NCI-H1048 (cell line): ENCODE results near the gene RARRES2.

ENCODE experiments used
- DNase-seq: peaks from one replicate; lab custom pipeline; 2025; lab: John Stamatoyannopoulos, UW

Gene RARRES2

DNA sequence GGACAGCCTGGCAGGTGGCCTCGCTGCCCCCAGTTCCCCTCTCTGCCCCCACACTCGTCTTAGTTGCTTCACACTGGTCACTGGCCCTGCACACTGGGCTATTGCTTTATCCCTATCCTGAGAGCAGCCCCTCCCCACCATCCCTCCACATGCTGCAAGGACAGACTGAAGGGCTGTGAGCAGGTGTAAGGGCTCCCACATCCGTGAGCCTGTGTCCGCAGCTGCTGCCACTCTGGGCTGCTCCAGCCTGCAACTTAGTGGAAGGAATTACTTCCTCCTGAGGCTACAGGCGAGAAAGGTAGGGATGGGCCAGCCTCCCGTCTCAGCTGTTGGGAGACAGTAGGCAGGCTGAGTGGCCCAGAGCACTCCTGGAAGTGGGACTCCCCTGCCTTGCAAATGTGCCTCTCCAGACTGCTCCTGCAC is 3.8 kb downstream of the RARRES2 start:
- no peak for DNase-seq

DNA sequence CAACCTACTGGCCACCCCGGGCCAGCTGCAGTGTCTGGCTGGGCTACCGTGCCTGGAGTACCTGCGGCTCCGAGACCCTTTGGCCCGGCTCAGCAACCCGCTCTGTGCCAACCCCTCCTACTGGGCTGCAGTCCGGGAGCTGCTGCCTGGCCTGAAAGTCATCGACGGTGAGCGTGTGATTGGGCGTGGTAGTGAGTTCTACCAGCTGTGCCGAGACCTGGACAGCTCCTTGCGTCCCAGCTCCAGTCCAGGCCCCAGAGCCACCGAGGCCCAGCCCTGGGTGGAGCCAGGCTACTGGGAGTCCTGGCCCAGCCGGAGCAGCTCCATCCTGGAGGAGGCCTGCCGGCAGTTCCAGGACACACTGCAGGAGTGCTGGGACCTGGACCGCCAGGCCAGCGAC is 4.2 kb downstream of the RARRES2 start:
- DNase-seq: no peak

DNA sequence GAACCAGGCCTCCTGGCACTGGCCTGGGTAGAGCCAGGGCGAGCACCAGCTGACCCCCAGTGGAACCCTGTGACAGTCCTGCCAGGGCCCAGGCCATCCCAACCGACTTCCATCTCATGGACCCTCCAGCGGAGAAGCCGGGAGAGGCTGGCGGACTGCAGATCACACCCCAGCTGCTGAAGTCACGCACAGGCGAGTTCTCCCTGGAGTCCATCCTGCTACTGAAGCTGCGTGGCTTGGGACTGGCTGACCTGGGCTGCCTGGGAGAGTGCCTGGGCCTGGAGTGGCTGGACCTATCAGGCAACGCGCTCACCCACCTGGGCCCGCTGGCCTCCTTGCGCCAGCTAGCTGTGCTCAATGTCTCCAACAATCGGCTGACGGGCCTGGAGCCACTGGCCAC is 4.7 kb downstream of the RARRES2 start:
- DNase-seq: no peak

DNA sequence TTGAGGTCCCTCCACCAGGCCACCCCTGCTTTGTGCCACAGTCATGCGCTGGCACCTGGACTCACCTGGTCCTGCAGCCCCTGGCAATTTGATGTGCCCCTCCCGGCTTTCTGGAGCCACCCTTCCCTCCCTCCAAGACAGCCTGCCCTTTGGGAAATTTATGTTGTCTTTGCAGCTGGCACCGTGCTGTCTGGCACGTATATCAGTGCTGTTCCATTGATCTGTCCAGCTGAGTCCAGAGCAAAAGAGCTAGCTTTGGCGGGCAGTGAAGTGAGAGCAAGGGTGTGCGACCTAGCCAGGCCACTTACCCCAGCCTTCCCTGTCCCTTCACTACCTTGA is 5.7 kb downstream of the RARRES2 start:
- no peak for DNase-seq

DNA sequence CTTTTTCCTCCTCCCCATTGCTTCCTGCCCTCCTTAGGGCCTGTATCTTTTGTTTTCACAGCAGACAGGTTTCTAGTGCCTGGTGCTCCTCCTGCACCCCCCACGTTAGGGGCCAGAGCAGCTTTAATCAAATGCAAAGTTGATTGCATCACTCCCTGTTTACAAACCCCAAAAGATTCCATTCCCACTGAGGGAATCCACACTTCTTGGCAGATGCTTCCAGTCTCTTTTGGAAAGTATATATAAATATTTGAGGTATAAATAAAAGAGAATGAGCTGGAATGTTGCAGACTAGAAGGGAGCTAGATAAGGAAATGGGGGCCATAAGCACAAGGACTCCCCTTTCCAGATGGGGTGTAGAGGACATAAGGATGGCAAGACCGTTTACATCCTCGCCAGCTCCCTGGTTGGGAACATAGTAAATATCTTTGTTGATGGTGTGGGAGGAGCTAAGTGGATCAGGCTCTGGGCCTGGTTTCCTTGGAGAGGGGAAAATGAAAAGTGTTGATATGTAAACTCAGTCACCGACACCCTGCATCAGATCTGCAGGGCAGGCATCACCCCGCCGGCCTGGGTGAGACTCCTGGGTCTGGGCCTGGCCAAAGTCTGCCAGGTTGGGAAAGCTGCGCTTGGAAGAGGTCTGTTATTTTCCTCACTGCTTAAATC is 6.2 kb downstream of the RARRES2 start:
- DNase-seq: no peak

DNA sequence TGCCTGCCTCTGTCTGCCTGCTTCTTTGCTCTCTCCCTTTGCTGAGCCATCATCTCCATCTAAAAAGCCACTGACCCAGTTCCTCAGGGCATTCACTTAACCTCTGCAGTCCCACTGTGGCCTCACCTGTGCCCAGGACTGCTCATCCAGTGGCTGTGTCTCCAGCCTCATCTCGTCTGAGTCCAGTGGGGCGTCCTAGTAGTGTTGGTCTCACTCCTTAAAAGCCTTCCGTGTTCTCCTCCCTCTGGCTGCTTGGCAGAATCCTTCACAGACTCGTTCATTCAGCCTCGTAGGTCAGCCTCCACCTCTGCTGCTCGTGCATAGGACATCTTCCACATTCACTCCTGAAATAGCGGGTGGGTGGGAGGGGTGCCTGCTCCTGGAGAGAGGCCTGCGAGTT is 7.3 kb downstream of the RARRES2 start:
- DNase-seq: no peak

DNA sequence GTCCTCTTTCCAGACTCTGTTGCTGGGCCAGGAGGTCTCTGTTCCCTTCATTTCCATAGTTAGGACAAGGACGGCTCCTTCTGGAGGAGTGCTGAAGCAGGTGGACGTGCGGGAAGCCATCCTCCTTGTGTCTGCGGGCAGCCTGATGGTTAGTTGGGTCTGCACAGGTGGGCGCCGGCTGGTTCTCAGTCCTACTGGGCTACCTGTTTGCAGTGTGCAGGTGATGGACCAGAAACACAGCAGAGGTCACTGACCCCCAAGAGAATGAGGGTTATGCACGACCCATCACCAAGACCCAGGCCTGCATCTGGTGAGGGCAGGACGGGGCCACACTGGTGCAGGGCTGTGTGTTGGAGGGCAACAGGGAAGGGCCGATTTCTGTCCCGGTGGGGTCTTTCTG is 7.8 kb downstream of the RARRES2 start:
- no peak for DNase-seq

DNA sequence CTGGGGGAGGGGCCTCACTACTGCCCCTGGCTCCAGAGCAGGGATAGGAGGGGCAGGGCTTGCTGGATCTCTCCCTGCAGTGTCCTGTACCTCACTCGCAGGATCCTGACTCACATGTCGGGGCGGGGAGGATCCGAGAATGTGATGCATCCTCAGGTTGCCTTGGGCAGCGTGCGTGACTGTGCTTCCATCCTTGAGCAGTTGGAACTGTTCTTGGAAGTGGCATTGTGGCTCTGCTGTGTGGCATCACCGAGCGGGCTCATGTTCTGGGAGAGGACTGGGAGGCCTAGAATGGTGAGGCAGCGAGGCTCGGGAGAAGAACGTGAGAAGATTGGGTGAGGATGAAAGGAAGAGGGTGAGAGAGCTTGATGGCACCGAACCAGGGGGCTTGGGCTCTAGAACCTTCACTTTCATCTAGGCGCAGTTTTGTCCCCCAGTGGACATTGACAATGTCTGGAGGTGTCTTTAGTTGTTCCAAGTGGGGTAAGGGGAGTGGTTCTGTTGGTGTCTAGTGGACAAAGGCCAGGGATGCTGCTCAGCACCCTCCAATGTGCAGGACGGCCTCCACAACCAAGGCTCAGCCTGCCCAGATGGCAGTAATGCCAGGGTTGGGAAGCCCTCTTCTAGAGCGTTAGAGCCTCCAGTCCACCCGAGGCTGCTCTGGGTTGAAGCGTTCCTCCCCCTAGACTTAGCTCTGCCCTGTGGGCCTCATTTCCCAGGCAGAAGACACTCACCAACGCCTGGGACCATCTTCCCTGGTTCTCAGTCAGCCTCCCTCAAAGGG is 8.4 kb downstream of the RARRES2 start:
- DNase-seq: no peak

DNA sequence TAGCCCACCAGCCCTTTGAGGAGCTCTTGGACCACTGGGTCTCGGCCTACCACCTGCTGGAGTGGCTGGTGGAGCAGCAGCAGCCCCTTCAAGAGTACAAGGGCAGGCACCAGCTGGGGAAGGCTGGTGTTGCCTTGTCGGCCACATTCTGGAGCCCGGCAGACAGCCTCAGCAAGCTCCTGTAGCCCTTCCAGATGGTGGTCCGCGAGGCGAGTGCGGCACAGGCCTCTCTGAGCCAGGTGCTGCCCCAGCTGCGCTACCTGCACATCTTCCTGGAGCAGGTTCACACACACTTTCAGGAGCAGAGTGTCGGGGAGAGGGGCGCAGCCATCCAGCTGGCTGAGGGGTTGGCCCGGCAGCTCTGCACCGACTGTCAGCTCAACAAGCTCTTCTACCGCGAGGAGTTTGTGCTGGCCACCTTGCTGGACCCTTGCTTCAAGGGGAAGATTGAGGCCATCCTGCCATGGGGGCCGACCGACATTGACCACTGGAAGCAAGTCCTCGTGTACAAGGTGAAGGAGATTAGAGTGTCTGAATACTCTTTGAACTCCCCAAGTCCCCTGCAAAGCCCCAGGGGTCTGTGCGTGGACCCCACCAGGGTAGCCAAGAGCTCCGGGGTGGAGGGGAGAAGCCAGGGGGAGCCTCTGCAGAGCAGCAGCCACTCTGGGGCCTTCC is 11.1 kb downstream of the RARRES2 start:
- DNase-seq: no peak

DNA sequence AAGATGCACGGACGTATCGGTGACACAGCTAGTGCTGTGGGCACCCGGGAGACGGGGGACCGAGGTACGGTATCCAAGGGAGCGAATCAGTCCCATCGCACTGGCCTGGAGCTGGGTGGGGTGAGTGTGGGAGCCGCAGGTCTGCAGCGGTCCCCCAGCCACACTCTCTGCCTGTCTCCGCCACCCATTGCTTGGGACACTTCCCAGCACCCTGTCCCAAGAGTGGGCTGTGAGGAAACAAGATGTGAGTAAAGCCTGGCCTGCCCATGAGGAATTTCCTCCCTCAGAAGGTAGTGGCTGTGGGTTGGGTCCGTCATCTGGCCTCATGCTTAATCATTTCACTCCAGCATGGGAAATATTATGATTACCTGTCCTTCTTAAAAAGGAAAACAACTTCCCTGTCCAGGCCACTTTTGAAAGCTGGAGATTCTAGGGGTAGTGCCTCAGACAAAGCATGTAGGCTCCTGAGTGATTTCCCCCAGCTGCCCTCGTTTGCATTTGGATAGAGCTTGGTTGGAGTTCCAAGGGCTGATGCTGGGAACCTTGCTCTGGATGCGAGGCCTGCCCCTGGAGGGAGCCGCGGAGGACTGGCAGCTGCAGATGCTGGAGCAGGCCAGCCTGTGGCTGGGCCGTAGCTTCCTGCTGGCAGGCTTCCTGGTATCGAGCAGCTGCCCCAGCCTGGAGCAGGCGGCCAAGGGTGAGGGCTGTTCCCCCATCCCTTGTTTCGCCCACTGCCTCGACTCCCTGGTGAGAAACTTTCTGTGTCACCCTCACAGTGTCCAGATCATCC is 11.9 kb downstream of the RARRES2 start:
- no peak for DNase-seq

DNA sequence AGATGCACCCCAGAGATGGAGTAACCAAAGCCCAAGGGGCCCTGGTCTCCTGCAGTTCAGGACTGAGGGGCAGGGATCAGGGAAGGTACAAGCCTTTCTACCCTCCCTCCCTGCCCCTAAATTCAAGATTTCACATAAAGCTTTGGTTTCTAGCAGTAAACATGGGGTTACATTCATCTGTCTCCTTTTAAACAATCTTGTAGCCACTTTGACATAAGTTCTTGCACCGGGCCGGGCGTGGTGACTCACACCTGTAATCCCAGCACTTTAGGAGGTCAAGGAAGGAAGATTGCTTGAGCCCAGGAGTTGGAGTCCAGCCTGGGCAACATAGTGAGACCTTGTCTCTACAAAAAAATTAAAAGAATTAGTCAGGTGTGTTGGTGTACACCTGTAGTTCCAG is 14.1 kb downstream of the RARRES2 start:
- no peak for DNase-seq

DNA sequence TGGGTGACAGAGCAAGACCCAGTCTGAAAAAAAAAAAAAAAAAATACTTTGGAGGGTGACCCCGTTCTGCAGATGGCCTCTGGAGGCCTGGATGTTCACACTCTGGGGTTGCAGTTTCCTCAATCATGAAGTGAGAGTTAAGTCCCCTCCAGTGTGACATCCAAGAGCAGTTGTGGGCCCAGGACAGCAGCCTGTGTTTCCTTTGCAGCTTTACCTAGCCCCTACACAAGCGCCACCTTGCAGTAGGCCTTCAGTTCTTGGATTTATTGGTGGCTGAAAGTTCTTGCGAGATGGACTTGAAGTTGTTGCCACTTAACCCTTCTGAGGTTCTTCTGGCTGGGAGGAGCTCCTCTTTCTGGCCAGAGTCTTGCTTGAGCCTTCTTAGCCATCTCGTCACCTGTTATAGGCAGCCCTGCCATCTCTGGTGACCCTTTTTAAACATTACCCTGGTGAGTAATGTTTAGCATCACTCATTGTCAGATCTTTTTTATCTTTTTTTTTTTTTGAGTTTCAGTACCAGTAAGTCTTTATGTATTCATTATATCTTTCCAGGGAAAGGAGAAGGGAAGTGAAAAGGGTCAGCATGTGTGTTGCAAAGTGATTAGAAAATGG is 14.7 kb downstream of the RARRES2 start:
- DNase-seq: no peak

DNA sequence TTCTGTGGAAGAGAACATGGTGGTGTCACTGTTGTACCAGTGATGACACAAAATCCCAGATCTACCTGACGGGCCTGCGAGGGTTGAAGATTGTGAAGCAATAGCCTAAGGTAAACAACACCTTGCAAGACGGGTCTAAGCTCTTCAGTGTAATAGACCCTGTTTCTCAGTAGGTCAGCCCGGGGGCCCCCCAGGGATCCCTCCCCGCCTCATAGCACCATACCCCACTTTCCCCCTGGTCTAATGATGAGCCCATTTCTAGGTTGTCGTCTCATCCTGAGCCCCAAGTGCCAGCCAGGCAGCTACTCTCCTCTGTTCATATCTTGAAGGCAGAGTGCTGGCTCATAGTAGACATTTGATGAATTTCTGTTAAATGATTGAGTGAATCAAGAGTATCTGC is 15.5 kb downstream of the RARRES2 start:
- no peak for DNase-seq

DNA sequence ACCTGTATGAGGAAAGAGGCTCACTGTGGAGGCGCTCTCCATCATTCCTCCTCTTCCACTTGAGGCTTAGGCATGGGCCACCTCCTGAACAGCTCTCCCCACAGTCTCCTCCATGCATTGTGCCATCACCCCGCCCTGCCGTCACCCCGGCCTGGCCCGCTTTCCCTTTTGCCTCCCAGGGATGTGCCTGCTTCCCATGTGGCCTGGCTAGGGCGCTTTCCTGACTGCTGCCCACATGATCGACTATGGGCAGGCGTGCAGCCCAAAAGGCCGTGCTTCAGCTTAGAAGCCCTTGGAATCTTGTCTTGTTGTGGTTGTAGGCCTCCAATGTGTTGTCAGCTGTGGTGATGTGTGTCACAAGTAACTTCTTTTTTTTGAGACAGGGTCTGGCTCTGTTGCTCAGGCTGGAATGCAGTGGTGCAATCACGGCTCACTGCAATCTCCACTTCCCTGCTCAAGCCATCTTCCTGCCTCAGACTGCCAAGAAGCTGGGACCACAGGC is 16.3 kb downstream of the RARRES2 start:
- DNase-seq: no peak

DNA sequence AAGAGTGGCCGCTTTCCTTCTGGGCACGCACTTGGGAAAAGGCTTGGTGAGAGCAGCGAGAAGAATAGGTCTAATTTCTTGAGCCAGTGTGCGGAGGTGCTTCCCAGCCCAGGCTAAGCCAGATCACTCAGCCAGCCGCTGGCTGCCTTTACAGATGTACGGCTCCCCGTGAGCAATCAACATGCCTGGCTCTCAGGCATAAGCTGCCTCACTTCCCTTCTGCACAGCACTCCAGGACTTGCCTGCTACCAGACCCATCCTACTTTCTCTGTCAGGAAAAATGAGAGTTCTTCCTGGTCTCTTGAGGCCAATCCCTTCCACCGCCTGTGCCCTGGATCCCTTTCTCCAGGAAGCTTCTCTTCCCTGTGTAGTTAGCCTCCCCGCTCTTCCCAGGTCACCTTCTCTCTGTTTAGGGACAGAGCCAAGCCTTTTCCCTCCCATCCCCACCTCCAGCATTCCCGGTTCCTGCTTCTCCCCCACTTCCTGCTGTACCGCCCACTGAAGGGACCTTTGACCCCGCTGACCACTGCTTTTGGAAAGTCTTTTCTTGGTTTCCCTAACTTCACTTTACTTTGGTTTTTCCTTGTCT is 17.0 kb downstream of the RARRES2 start:
- no peak for DNase-seq

DNA sequence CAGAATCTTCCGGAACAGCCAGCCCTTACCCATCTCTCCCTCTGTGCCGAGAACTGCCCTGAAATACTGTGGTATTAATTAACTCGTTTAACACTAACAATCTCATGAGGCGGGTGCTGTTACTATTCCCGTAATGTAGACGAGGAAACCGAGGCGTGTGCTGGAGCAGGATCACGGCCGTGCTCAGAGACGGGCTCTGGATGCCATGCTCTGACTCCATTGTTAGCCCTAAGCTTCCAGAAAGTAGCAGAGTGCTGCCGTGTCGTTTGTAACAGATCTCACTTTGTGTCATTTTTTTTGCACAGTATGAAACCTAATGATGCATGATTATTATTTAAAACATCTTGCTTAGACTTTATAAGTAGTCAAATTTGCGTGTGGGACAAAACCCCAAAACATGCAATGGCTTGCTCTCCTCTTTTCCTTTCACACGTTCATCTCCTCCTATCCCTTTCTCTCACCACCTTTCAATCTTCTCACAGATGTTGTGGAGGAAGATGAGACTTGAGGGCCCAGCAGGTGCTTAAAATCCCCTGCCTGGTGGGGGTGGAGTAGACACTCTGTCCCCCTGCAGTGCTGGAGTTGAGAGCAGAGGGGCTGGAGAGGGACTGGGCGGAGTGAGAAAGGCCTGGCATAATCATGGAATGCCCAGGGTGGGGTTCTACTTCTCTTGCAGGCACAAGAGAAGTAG is 17.6 kb downstream of the RARRES2 start:
- DNase-seq: no peak

DNA sequence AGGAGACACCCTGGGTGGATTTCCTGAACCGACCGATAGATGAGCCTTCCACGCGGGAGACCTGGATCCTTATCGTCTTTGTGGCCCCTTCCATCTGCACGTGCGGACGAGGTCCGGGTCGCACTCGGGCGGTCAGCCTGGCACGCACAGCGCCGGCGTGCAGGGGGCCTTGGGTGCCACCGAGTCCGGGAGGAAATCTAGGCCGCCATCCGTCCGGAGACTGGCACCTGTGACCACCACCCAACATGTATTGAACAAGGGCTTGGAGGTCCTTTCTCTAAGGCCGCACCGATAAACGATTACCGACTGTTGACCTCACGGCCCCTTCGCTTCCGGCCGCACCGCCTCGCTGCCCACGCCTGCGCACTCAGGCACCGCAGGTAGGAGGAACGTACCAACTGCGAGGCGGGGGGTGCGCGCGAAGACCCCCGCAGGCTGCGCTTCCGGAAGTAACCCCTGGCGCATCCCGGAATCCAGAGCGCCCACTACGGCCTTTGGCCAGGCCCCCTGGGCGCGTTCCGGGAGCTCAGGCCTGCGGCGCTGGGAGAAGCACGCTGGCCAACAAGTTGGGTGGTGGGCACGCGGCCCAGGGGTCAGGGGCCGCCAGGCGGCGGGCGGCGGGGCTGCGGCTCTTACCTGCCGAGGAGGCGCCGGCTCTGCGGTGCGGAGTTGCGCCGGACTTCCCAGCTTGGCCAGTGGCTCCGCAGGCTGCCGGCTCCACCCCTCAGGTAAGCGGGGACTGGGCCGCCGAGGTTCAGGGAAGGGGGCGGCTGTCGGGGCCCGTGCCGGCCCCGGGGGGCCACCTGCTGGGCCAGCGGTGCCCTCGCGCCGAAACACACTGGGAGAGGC is 18.4 kb downstream of the RARRES2 start, which contains the start of the genes ACTR3C and LRRC61:
Gene ACTR3C, minus strand, starts transcription at position 713 of the 849 bp plus-strand sequence. CDS start 28,249 bp downstream, outside the sequence.
Gene LRRC61, plus strand, starts transcription at position 523 of the 849 bp plus-strand sequence. CDS start 13,507 bp downstream, outside the sequence.
- no peak for DNase-seq

DNA sequence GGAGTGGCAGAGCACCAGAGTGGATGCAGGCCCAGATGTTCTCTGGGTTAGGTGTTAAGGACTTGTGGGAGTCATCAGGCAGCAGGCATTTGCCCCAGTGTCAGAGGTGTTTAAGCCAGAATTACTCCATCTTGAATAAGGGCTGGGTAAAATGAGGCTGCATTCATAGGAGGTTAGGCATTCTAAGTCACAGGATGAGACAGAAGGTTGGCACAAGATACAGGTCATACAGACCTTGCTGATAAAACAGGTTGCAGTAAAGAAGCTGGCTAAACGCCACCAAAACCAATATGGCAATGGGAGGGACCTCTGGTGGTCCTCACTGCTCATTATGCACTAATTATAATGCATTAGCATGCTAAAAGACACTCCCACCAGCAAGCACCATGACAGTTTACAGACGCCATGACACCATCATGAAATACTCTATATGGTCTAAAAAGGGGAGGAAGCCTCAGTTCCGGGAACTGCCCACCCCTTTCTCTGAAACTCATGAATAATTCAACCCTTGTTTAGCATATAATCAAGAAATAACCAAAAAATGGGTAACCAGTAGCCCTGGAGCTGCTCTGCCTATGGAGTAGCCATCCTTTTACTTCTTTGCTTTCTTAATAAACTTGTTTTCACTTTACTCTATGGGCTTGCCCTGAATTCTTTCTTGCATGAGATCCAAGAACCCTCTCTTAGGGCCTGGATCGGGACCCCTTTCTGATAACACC is 19.2 kb downstream of the RARRES2 start:
- no peak for DNase-seq

DNA sequence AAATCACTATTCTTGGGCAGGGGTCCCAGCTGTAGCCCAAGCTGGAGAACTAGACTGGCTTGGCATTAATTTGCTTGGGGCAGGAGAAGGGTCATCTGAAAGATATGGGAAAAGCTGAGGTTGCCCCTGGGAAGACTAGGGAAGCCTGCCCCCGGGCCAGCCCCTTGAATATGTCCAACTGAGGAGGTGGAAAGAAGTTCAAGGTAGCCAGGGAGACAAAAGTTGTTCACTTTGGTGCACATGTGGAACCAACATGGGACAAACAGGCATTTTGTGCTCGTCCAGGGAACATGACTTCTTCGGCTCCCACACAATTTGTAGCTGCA is 19.7 kb downstream of the RARRES2 start:
- DNase-seq: no peak
